Neural cell (in vitro differentiated cells): ENCODE measurements around the gene PIGT.

Experiments used
- CTCF ChIP-seq: fragments of 450-650 bp; IDR thresholded peaks from 2 replicates; pipeline ENCODE4 v1.5.1; 2014; ENCODE audit warnings: antibody characterized with exemption, mild to moderate bottlenecking, moderate library complexity; ENCODE audit not compliant: poor library complexity, severe bottlenecking
- EP300 ChIP-seq: fragments of 450-650 bp; conservative IDR thresholded peaks from 2 replicates; pipeline ENCODE4 v1.6.1; 2014; ENCODE audit warnings: antibody characterized with exemption, mild to moderate bottlenecking, moderate library complexity; ENCODE audit not compliant: poor library complexity, severe bottlenecking
- EZH2 ChIP-seq: fragments of 200-600, 300-800 bp; shearing (Covaris generic), sonication (generic); IDR thresholded peaks from 2 replicates; pipeline ENCODE4 v1.6.1; 2014; ENCODE audit warnings: antibody characterized with exemption, low read length, borderline replicate concordance, mild to moderate bottlenecking; ENCODE audit not compliant: insufficient read depth, poor library complexity, severe bottlenecking
- RAD21 ChIP-seq: fragments of 450-650 bp; conservative IDR thresholded peaks from 2 replicates; pipeline ENCODE4 v1.6.1; 2014; ENCODE audit warnings: antibody characterized with exemption, mild to moderate bottlenecking, moderate library complexity

GRCh38 chr20:45440891-45441685, 25.1 kb downstream of the PIGT start:
- TF ChIP-seq EZH2 (no peak), CTCF (no peak), RAD21 (no peak), EP300 (no peak)
